Measurements from ENCODE around the gene PTCHD4.

Gene PTCHD4

GRCh38 chr6:48099713-48100587 lies 11.0 kb downstream of the PTCHD4 start:
- no peak for DNase-seq

- no peak for DNase-seq
Measured at GRCh38 chr6:48098923-48099322, 12.1 kb downstream of the PTCHD4 start.

- DNase-seq, result no peak
Measured at GRCh38 chr6:48092550-48093217, 18.3 kb downstream of the PTCHD4 start.

GRCh38 chr6:48090546-48090945 lies 20.5 kb downstream of the PTCHD4 start:
- DNase-seq, result no peak

GRCh38 chr6:48087448-48087847 lies 23.5 kb downstream of the PTCHD4 start:
- no peak for DNase-seq

GRCh38 chr6:48086187-48086586 lies 24.8 kb downstream of the PTCHD4 start:
- no peak for DNase-seq

- no peak for DNase-seq
Measured at GRCh38 chr6:48085131-48085741, 25.8 kb downstream of the PTCHD4 start.

- no peak for DNase-seq
Measured at GRCh38 chr6:48084201-48084600, 26.8 kb downstream of the PTCHD4 start.

- DNase-seq, result no peak
Measured at GRCh38 chr6:48080227-48081009, 30.6 kb downstream of the PTCHD4 start.

GRCh38 chr6:48078120-48078519 lies 32.9 kb downstream of the PTCHD4 start:
- DNase-seq, result no peak

- DNase-seq, result no peak
Measured at GRCh38 chr6:48075181-48075580, 35.8 kb downstream of the PTCHD4 start.

- DNase-seq, result no peak
Measured at GRCh38 chr6:48073976-48074767, 36.8 kb downstream of the PTCHD4 start.

- no peak for DNase-seq
Measured at GRCh38 chr6:48071833-48072232, 39.2 kb downstream of the PTCHD4 start.

GRCh38 chr6:48069280-48069679 lies 41.7 kb downstream of the PTCHD4 start:
- no peak for DNase-seq

- peak; percentile 42 for DNase-seq
Measured at GRCh38 chr6:48068278-48069251, 42.4 kb downstream of the PTCHD4 start.

GRCh38 chr6:48067886-48068277 lies 43.1 kb downstream of the PTCHD4 start:
- no peak for DNase-seq

GRCh38 chr6:48067148-48067712 lies 43.8 kb downstream of the PTCHD4 start:
- DNase-seq, result no peak

- DNase-seq, result no peak
Measured at GRCh38 chr6:48061265-48061990, 49.6 kb downstream of the PTCHD4 start.
